ENCODE results near the gene NCMAP. TPM values are rescaled to one million over a fixed set of nuclear protein-coding genes. Genes with fewer than 3 reads are reported as not detected.
A peak's percentile ranks its signal among the peaks of the same experiment; 100 is the strongest.
"Not testable (repeated sequence)": the region's sequence is repeated elsewhere in the genome, so short reads cannot be mapped to it uniquely, and the experiment has no call there.

The NCMAP gene
- total RNA-seq: not detected in 2 replicates

DNA sequence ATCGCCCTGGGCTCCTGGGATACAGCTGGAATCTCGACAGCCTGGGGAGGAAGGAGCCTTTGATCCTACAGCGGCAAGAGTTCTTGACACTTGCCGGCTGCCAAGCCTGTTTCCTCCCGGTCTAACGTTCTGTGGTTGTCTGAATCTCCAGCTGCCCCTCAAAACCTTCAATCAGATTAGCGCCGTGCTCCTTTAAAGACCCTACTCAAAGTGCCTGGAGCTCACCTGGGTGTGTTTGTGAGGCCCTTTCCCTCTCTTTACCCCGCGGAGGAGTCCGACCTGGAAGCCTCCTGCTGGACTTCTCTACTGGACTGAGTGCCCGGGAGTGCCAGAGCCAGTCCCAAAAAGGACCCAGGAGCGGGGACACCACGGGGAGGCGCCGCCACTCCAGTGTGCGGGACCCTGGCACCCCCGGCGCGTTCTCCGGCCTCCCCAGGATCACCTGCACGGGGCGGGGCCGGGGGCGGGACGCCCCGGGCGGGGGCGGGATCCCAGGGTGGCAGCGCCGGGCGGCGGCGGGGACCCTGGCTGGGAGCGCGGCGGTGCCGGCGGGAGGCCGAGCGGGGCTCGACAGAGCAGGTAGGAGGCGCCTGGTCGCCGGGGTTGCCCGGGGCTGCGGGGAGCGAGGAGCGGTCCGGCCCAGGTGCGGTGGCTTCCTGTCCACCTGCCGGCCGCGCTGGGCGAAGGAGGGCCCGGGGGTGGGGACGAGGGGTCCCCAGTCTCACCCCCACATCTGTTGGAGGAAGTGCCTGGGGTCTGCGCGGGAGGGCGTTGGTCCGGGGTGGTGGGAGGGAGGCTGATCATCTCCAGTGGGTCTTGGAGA lies at the start of gene NCMAP:
Gene NCMAP, plus strand, starts transcription at position 497 of the 823 bp plus-strand sequence. CDS start 39,344 bp downstream, outside the sequence.
- intact Hi-C loops (cut with micrococcal nuclease): no loop called here
- H3K27ac Mint-ChIP-seq: no peak within 1 kb of the TSS
- H3K4me1 Mint-ChIP-seq (ENCODE audit: low read depth): peaks cover 4% of the 10 kb centered on the region
- peaks cover 48% of the 10 kb centered on the region for H3K27me3 Mint-ChIP-seq (ENCODE audit: low read depth)
- no peak for DNase-seq (ENCODE audit: low spot score)
- H3K9me3 Mint-ChIP-seq: no peaks in the 10 kb centered on the region
- no peaks in the 10 kb centered on the region for H3K36me3 Mint-ChIP-seq (ENCODE audit: low read depth)
- H3K4me3 Mint-ChIP-seq (ENCODE audit: low read depth): no peak within 1 kb of the TSS

DNA sequence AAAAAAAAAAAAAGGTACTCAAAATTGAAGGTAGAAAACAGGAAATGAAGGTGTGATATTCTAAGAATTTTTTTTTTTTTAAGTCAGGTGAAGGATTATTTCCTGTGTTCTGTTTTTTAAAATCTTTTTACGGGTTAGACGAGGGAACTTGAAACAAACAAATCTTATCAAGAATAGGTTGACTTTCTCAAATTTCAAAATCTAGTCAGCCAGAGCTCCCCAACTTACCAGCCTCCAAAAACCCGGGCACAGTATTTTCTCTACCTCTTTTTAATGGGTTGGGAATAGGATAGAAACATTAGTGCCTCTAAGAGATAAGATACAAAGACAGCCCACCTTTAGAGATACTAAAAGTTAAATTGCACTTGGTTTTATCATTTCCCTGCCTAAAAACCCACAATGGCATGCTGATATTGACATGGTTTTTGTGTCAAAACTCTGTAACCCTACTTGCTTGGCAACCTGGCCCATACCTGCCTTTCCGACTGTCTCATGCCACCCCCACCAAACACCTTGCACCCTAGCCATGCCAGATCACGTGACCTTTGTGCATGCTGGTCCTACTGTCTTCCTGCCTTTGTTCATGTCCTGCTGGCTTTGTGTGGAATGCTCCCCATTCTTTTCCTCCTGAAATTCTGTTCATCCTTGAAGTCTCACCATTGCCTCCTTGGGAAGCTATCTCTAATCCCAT lies 49.1 kb upstream of the NCMAP start:
- intact Hi-C loops (cut with micrococcal nuclease): no loop called here
- peak overlapping the region; percentile 61 for H3K4me3 Mint-ChIP-seq (ENCODE audit: low read depth)
- no peak for DNase-seq (ENCODE audit: low spot score)
- H3K9me3 Mint-ChIP-seq: no peaks in the 10 kb centered on the region
- peak overlapping the region; percentile 73 for H3K27ac Mint-ChIP-seq
- peaks cover 43% of the 10 kb centered on the region for H3K36me3 Mint-ChIP-seq (ENCODE audit: low read depth)
- no peaks in the 10 kb centered on the region for H3K27me3 Mint-ChIP-seq (ENCODE audit: low read depth)
- H3K4me1 Mint-ChIP-seq (ENCODE audit: low read depth): peaks cover 65% of the 10 kb centered on the region

- intact Hi-C loops (cut with micrococcal nuclease): no loop called here
- H3K9me3 Mint-ChIP-seq: no peaks in the 10 kb centered on the region
- H3K27me3 Mint-ChIP-seq (ENCODE audit: low read depth): no peaks in the 10 kb centered on the region
- H3K4me1 Mint-ChIP-seq (ENCODE audit: low read depth): peaks cover 63% of the 10 kb centered on the region
- peak overlapping the region; percentile 73 for H3K27ac Mint-ChIP-seq
- no peak for DNase-seq (ENCODE audit: low spot score)
- H3K36me3 Mint-ChIP-seq (ENCODE audit: low read depth): peaks cover 43% of the 10 kb centered on the region
- peak overlapping the region; percentile 61 for H3K4me3 Mint-ChIP-seq (ENCODE audit: low read depth)
These were observed 48.5 kb upstream of the NCMAP start for GRCh38 chr1:24507405-24507804.

DNA sequence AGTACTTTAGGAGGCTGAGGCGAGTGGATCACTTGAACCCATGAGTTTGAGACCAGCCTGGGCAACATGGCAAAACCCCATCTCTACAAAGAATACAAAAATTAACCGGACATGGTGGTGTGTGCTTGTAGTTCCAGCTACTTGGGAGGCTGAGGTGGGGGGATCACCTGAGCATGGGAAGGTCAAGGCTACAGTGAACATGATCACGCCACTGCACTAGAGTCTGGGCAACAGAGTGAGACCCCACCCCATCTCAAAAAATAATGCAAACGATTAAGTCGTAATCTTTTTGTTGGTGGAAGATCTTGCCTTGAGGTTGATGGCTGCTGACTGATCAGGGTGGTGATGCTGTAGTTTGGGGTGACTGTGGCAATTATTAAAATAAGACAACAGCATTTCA lies 47.0 kb upstream of the NCMAP start:
- Mint-ChIP-seq H3K36me3 (ENCODE audit: low read depth) (peaks cover 44% of the 10 kb centered on the region), H3K27ac (no peak overlapping the region)

DNA sequence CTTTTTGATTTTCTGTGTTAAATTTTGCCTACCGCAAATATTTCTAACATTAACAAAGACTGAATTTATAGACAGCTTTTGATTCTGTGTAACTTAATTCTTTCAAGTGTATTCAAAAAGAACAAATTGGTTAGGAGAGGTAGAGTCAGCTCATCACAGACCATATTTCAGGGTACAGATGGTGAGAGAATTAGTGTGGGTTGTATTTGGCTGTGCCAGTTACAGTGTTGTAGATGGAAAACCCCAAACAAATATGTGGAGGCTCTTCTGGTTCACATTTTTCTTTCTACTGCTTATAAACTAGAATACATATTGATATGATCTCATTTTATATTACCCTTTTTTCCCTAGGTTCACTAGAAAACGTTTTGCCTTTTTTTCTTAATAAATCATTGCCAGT lies 42.2 kb upstream of the NCMAP start:
- Mint-ChIP-seq H3K9me3 (no peaks in the 10 kb centered on the region), H3K27ac (no peak overlapping the region), H3K4me3 (ENCODE audit: low read depth) (no peak overlapping the region), H3K36me3 (ENCODE audit: low read depth) (peaks cover 54% of the 10 kb centered on the region), H3K27me3 (ENCODE audit: low read depth) (no peaks in the 10 kb centered on the region), H3K4me1 (ENCODE audit: low read depth) (peaks cover 24% of the 10 kb centered on the region)
- intact Hi-C loops (cut with micrococcal nuclease): no loop called here
- no peak for DNase-seq (ENCODE audit: low spot score)

More for the DNA sequence above, 47.0 kb upstream of the NCMAP start:
- Mint-ChIP-seq H3K4me3 (ENCODE audit: low read depth) (no peak overlapping the region), H3K4me1 (ENCODE audit: low read depth) (peaks cover 58% of the 10 kb centered on the region), H3K27me3 (ENCODE audit: low read depth) (no peaks in the 10 kb centered on the region), H3K9me3 (no peaks in the 10 kb centered on the region)
- intact Hi-C loops (cut with micrococcal nuclease): no loop called here
- DNase-seq (ENCODE audit: low spot score): no peak

DNA sequence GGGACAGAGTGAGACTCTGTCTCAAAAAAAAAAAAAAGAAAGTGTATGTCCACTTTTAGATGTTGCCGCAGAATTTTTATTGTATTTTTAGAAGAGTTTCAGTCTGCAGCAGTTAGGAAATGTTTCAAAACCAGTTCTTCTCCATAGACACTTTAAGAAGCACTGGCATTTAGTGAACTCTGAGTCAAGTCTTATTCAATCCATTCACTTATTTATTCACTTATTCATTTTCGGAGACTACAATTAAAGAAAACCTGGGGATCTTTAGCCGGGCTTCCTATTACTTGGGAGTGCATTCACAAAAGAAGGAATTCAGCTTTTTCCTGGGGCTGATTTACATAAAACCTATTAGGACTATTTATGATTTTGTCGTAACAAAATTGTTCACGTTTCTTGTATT lies 40.9 kb upstream of the NCMAP start:
- peaks cover 49% of the 10 kb centered on the region for H3K36me3 Mint-ChIP-seq (ENCODE audit: low read depth)
- H3K27me3 Mint-ChIP-seq (ENCODE audit: low read depth): no peaks in the 10 kb centered on the region
- intact Hi-C loops (cut with micrococcal nuclease): no loop called here
- H3K27ac Mint-ChIP-seq: no peak overlapping the region
- H3K4me3 Mint-ChIP-seq (ENCODE audit: low read depth): no peak overlapping the region
- H3K4me1 Mint-ChIP-seq (ENCODE audit: low read depth): peaks cover 13% of the 10 kb centered on the region
- DNase-seq (ENCODE audit: low spot score): no peak
- no peaks in the 10 kb centered on the region for H3K9me3 Mint-ChIP-seq

- H3K27ac Mint-ChIP-seq; H3K9me3 Mint-ChIP-seq; H3K4me1 Mint-ChIP-seq (ENCODE audit: low read depth); H3K4me3 Mint-ChIP-seq (ENCODE audit: low read depth); DNase-seq (ENCODE audit: low spot score); intact Hi-C loops (cut with micrococcal nuclease); H3K27me3 Mint-ChIP-seq (ENCODE audit: low read depth): not testable (repeated sequence)
- H3K36me3 Mint-ChIP-seq (ENCODE audit: low read depth): peaks cover 47% of the 10 kb centered on the region
These were observed 40.1 kb upstream of the NCMAP start for GRCh38 chr1:24515671-24516209.

DNA sequence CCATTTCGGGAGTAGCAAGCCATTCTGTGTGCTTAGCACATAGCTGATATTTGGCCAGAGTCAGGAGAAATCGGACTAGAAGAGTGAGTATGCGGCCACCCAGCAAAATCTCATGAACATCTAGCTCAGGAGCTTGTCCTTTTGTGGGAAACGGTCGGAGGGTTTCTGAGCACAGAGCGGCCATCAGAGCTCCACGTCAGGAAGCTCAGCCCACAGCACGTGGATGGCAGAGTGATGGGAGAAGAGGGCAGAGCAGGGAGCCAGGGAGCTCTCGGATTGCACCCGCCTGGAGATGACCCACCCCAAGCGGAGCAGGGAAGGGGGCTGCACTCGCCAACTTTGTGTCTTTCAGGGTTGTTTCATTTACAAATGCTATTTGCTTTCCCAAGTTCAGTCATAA lies 39.4 kb upstream of the NCMAP start:
- H3K4me3 Mint-ChIP-seq (ENCODE audit: low read depth): no peak overlapping the region
- H3K9me3 Mint-ChIP-seq: peaks cover 4% of the 10 kb centered on the region
- H3K4me1 Mint-ChIP-seq (ENCODE audit: low read depth): peaks cover 6% of the 10 kb centered on the region
- intact Hi-C loops (cut with micrococcal nuclease): no loop called here
- no peak overlapping the region for H3K27ac Mint-ChIP-seq
- peaks cover 42% of the 10 kb centered on the region for H3K36me3 Mint-ChIP-seq (ENCODE audit: low read depth)
- DNase-seq (ENCODE audit: low spot score): no peak
- no peaks in the 10 kb centered on the region for H3K27me3 Mint-ChIP-seq (ENCODE audit: low read depth)

- no peak overlapping the region for H3K4me3 Mint-ChIP-seq (ENCODE audit: low read depth)
These were observed 38.0 kb upstream of the NCMAP start for GRCh38 chr1:24517898-24518297.

DNA sequence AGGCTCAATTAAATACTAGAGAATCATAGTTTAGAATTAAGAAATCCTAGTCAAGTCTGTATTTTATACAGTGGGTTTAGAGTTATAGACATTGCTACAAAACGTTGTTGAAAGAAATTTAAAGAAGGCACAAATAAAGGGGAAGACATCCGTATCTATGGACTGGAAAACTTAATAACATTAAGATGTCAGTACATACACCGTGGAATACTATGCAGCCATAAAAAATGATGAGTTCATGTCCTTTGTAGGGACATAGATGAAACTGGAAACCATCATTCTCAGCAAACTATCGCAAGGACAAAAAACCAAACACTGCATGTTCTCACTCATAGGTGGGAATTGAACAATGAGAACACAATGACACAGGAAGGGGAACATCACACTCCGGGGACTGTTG lies 35.6 kb upstream of the NCMAP start:
- H3K27me3 Mint-ChIP-seq (ENCODE audit: low read depth); H3K4me1 Mint-ChIP-seq (ENCODE audit: low read depth); intact Hi-C loops (cut with micrococcal nuclease); H3K9me3 Mint-ChIP-seq; DNase-seq (ENCODE audit: low spot score); H3K4me3 Mint-ChIP-seq (ENCODE audit: low read depth); H3K27ac Mint-ChIP-seq: not testable (repeated sequence)
- H3K36me3 Mint-ChIP-seq (ENCODE audit: low read depth): peaks cover 38% of the 10 kb centered on the region

More at GRCh38 chr1:24517898-24518297, 38.0 kb upstream of the NCMAP start:
- Mint-ChIP-seq H3K9me3 (peaks cover 4% of the 10 kb centered on the region), H3K36me3 (ENCODE audit: low read depth) (peaks cover 38% of the 10 kb centered on the region), H3K27ac (no peak overlapping the region), H3K27me3 (ENCODE audit: low read depth) (no peaks in the 10 kb centered on the region), H3K4me1 (ENCODE audit: low read depth) (peaks cover 2% of the 10 kb centered on the region)
- DNase-seq (ENCODE audit: low spot score): no peak
- intact Hi-C loops (cut with micrococcal nuclease): no loop called here

DNA sequence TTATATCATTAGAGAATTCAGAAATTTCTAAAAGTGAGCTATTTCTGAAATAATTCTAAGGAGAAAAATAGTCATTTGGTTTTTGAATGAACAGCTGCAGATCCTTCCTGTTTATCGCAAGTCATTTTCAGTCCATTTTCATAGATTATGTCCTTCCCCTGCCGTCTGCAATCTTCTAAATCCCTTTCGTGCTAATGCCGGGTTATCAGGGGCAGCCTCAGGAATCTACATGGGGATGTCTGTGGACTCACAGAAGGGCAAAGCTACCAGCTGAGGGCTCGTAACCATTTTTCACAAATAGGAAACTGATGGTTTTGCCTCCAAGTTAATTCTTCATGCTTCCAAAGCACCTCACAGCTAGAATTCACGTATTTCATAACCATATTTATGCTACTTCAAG lies 30.3 kb upstream of the NCMAP start:
- Mint-ChIP-seq H3K27me3 (ENCODE audit: low read depth) (no peaks in the 10 kb centered on the region), H3K9me3 (no peaks in the 10 kb centered on the region), H3K27ac (no peak overlapping the region), H3K36me3 (ENCODE audit: low read depth) (peaks cover 29% of the 10 kb centered on the region), H3K4me3 (ENCODE audit: low read depth) (no peak overlapping the region), H3K4me1 (ENCODE audit: low read depth) (peaks cover 10% of the 10 kb centered on the region)
- no peak for DNase-seq (ENCODE audit: low spot score)
- intact Hi-C loops (cut with micrococcal nuclease): no loop called here

DNA sequence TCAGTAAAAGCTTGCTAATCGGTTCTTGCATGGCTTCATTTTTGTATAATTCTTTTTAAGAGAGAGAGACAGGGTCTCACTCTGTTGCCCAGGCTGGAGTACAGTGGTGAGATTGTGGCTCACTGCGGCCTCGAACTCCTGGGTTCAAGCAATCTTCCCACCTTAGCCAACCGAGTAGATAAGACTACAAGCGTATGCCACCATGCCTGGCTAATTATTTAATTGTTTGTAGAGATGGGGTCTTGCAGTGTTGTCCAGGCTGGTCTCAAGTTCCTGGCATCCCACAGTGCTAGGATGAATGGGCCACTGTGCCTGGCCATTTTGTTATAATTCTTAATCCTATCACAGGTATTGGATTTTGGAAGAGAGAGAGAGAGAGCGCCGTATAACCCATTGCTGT lies 29.8 kb upstream of the NCMAP start:
- no peak for DNase-seq (ENCODE audit: low spot score)
- no peak overlapping the region for H3K27ac Mint-ChIP-seq
- peaks cover 10% of the 10 kb centered on the region for H3K4me1 Mint-ChIP-seq (ENCODE audit: low read depth)
- H3K36me3 Mint-ChIP-seq (ENCODE audit: low read depth): peaks cover 31% of the 10 kb centered on the region
- no peaks in the 10 kb centered on the region for H3K27me3 Mint-ChIP-seq (ENCODE audit: low read depth)
- no peak overlapping the region for H3K4me3 Mint-ChIP-seq (ENCODE audit: low read depth)
- no peaks in the 10 kb centered on the region for H3K9me3 Mint-ChIP-seq
- intact Hi-C loops (cut with micrococcal nuclease): no loop called here

Data from activated T-helper 2 cell treated with anti-CD3 and anti-CD28 coated beads, Interferon-gamma antibody, Interleukin-2, Interleukin-4, amounts not matched to agents 10 μg/mL and 5 μg/mL and 100 μg/mL, durations not matched to agents 14 hours and 24 hours and 36 hours (primary cell).